Osteoblast (primary cell): Measurements from ENCODE around the gene ZCCHC14. TPM values are rescaled to one million over a fixed set of nuclear protein-coding genes. Genes with fewer than 3 reads are reported as not detected.

Source experiments
- DNase-seq: peaks from one replicate; pipeline ENCODE4 v3.0.0; 2011; ENCODE audit warnings: low spot score, mixed read lengths; ENCODE audit not compliant: insufficient read length; ENCODE audit errors: missing footprints
- H2AFZ ChIP-seq: 2 replicates; pipeline ENCODE4 v1.6.0; 2011; ENCODE audit warnings: mild to moderate bottlenecking, low read length
- H3K27ac ChIP-seq: 2 replicates; pipeline ENCODE4 v1.5.1; 2011; ENCODE audit warnings: mild to moderate bottlenecking, low read depth, low read length, moderate library complexity
- H3K27me3 ChIP-seq: 2 replicates; pipeline ENCODE4 v1.6.0; 2012; ENCODE audit warnings: mild to moderate bottlenecking, control low read depth, inconsistent platforms, low read length, moderate library complexity; ENCODE audit not compliant: insufficient read depth
- H3K36me3 ChIP-seq: 2 replicates; pipeline ENCODE4 v1.5.1; 2011; ENCODE audit warnings: mild to moderate bottlenecking, low read length, control low read depth, moderate library complexity; ENCODE audit not compliant: insufficient read depth
- H3K4me1 ChIP-seq: 2 replicates; pipeline ENCODE4 v1.5.1; 2011; ENCODE audit warnings: mild to moderate bottlenecking, low read length, control low read depth, moderate library complexity; ENCODE audit not compliant: insufficient read depth
- H3K4me2 ChIP-seq: 2 replicates; pipeline ENCODE4 v1.6.0; 2011; ENCODE audit warnings: mild to moderate bottlenecking, low read length; ENCODE audit not compliant: insufficient read depth
- H3K4me3 ChIP-seq: fragments of 200-600 bp; sonication (generic); 3 replicates; pipeline ENCODE4 v1.5.1; 2012; ENCODE audit warnings: mild to moderate bottlenecking, low read length, inconsistent platforms; ENCODE audit not compliant: insufficient read depth
- H3K79me2 ChIP-seq: 2 replicates; pipeline ENCODE4 v1.6.0; 2012; ENCODE audit warnings: mild to moderate bottlenecking, low read length, control low read depth, inconsistent platforms; ENCODE audit not compliant: insufficient read depth
- H3K9me3 ChIP-seq: 2 replicates; pipeline ENCODE4 v1.5.1; 2011; ENCODE audit warnings: low read depth, low read length, control low read depth
- H4K20me1 ChIP-seq: 2 replicates; pipeline ENCODE4 v1.6.0; 2012; ENCODE audit warnings: mild to moderate bottlenecking, low read length, control low read depth; ENCODE audit not compliant: insufficient read depth
- CTCF ChIP-seq: IDR thresholded peaks from 2 replicates; pipeline ENCODE4 v1.5.1; 2011; ENCODE audit warnings: mild to moderate bottlenecking, low read depth, low read length, moderate library complexity; ENCODE audit errors: extremely low read depth
- total RNA-seq: library from RNA; depleted of rRNA; stranded (reverse); fragments of >200 nt; gene quantifications from 2 replicates; pipeline ENCODE4 v1.2.3, GENCODE V29; 2012

ZCCHC14 gene
- total RNA-seq, 1 donor, result 36.9 TPM

GRCh38 chr16:87409153-87409552 lies 83.7 kb downstream of the ZCCHC14 start:
- H3K4me1 ChIP-seq, result no peaks in the 10 kb centered on the region
- H3K79me2 ChIP-seq, result peaks cover 8% of the 10 kb centered on the region
- H3K27ac ChIP-seq, result no peak overlapping the region
- H3K36me3 ChIP-seq, result peaks cover 66% of the 10 kb centered on the region
- peaks cover 6% of the 10 kb centered on the region for H4K20me1 ChIP-seq
- TF ChIP-seq CTCF, result no peak
- no peaks in the 10 kb centered on the region for H3K9me3 ChIP-seq
- H3K4me3 ChIP-seq, result no peak overlapping the region
- no peaks in the 10 kb centered on the region for H3K27me3 ChIP-seq
- H3K4me2 ChIP-seq, result no peak overlapping the region
- no peak overlapping the region for H2AFZ ChIP-seq
- no peak for DNase-seq

- peak overlapping the region; percentile 9 for H2AFZ ChIP-seq
- peaks cover 8% of the 10 kb centered on the region for H3K79me2 ChIP-seq
- peak overlapping the region; percentile 12 for H3K27ac ChIP-seq
- no peaks in the 10 kb centered on the region for H3K4me1 ChIP-seq
- peaks cover 75% of the 10 kb centered on the region for H3K36me3 ChIP-seq
- peaks cover 9% of the 10 kb centered on the region for H4K20me1 ChIP-seq
- no peaks in the 10 kb centered on the region for H3K9me3 ChIP-seq
- no peak for TF ChIP-seq CTCF
- H3K4me3 ChIP-seq, result no peak overlapping the region
- no peaks in the 10 kb centered on the region for H3K27me3 ChIP-seq
- peak overlapping the region; percentile 28 for H3K4me2 ChIP-seq
- no peak for DNase-seq
Observed at GRCh38 chr16:87407511-87408112, 85.2 kb downstream of the ZCCHC14 start.

GRCh38 chr16:87406495-87407088 lies 86.2 kb downstream of the ZCCHC14 start:
- H3K36me3 ChIP-seq, result peaks cover 78% of the 10 kb centered on the region
- no peak overlapping the region for H3K4me2 ChIP-seq
- peaks cover 8% of the 10 kb centered on the region for H3K79me2 ChIP-seq
- H3K9me3 ChIP-seq, result no peaks in the 10 kb centered on the region
- H4K20me1 ChIP-seq, result peaks cover 8% of the 10 kb centered on the region
- H3K4me1 ChIP-seq, result no peaks in the 10 kb centered on the region
- DNase-seq, result no peak
- H3K27ac ChIP-seq, result no peak overlapping the region
- no peak overlapping the region for H2AFZ ChIP-seq
- no peak for TF ChIP-seq CTCF
- no peaks in the 10 kb centered on the region for H3K27me3 ChIP-seq
- no peak overlapping the region for H3K4me3 ChIP-seq

- DNase-seq, result no peak
- peak overlapping the region; percentile 18 for H3K27ac ChIP-seq
- H3K36me3 ChIP-seq, result peaks cover 76% of the 10 kb centered on the region
- no peak overlapping the region for H3K4me3 ChIP-seq
- no peaks in the 10 kb centered on the region for H3K27me3 ChIP-seq
- peaks cover 15% of the 10 kb centered on the region for H3K79me2 ChIP-seq
- no peak overlapping the region for H2AFZ ChIP-seq
- peaks cover 4% of the 10 kb centered on the region for H4K20me1 ChIP-seq
- TF ChIP-seq CTCF, result no peak
- no peaks in the 10 kb centered on the region for H3K9me3 ChIP-seq
- no peaks in the 10 kb centered on the region for H3K4me1 ChIP-seq
- no peak overlapping the region for H3K4me2 ChIP-seq
Observed at GRCh38 chr16:87404764-87405625, 87.8 kb downstream of the ZCCHC14 start.
